ENCODE data around the gene OPRL1. TPM values are rescaled to one million over a fixed set of nuclear protein-coding genes. Genes with fewer than 3 reads are reported as not detected.
A peak's percentile ranks its signal among the peaks of the same experiment; 100 is the strongest.

OPRL1 gene
- total and polyA plus RNA-seq, 2 of the 8 experiments (the other 6 are each of a cell fraction or from before 2014, with no cell fraction given), result 0.63 to 0.98 TPM

DNA sequence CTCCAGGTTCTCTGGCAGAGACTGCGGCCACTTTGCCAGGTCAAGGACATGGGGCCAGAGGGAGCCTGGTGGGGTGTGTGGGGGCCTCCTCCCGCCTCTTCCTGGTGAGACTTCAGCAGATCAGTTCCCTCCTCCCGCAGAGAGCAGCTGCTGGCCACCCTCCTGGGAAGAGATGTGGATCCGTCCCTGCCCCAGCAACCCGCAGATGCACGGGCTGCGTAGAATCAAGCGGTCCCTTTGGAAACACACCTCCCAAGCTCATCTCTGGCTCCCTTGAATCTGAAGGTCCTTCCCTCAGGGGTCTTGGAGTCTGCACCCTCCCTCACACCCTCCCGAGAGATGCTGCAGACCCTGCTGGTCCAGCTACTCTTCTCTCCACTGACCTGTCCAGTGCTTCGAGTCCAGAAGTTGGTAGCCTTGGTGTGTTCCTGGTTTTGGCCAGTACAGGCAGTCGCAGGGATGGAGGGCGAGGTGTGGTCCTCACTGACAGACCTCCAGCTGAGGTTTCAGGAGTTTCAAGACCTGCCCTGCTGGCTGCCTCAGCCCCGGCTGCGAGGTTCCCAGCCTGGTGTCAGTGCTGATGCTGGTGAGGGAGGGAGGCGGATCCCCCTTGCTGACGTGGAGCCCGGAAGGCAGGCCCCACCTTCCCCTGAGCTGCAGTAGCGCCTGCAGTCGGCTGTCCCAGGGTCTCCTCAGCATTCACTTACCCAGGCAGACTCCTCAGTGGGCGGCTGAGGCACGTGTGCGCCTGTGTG, 27.3 kb downstream of the OPRL1 start, which contains the start of gene NPBWR2:
Gene NPBWR2, minus strand, starts transcription at position 585 of the 755 bp plus-strand sequence. CDS start 734 bp downstream, outside the sequence.
- POLR2A ChIA-PET (ENCODE audit: partially characterized antibody), result no interaction called here

More for the DNA sequence above, 27.3 kb downstream of the OPRL1 start, which contains the start of gene NPBWR2:
- 81% methylated on average over 22 of the region's 22 CpGs; no CpG with 5 or more reads in 1 of the 2 experiments for WGBS, 2 experiments (ENCODE audit: extremely low coverage in 1 of 2, insufficient coverage in 1 of 2, insufficient read length in 1 of 2, insufficient replicate concordance in 2 of 2, low coverage in 1 of 2, low lambda C conversion rate in 2 of 2, missing lambda C conversion rate in 1 of 2)
- H2BK120ac ChIP-seq (replicated peaks; ENCODE audit: low read depth, low read length), result no peak within 1 kb of the TSS
- H3K56ac ChIP-seq (replicated peaks; ENCODE audit: insufficient read length, low read depth, low read length), result no peak within 1 kb of the TSS
- H3K4me3 ChIP-seq (ENCODE audit: extremely low read depth in 1 of 4, insufficient read depth in 2 of 4, low read depth in 3 of 4, low read length in 4 of 4), result no peak within 1 kb of the TSS
- no peak within 1 kb of the TSS for H4K91ac ChIP-seq (replicated peaks; ENCODE audit: insufficient read length, low read length)
- no peak within 1 kb of the TSS for H2AK5ac ChIP-seq (ENCODE audit: low read depth, low read length)
- FAIRE-seq (no peak), DNase-seq (ENCODE audit: low read depth in 1 of 2, low spot score in 2 of 2) (peak in 1 of 2 experiments; percentile 44)
- H2BK5ac ChIP-seq (ENCODE audit: low read depth, low read length), result no peak within 1 kb of the TSS
- H2BK12ac ChIP-seq (ENCODE audit: low read depth, low read length), result no peak within 1 kb of the TSS
- H4K5ac ChIP-seq (ENCODE audit: insufficient read length, low read depth, low read length), result no peak within 1 kb of the TSS
- no peak within 1 kb of the TSS for H3K23ac ChIP-seq (ENCODE audit: insufficient read length)
- H2BK15ac ChIP-seq (ENCODE audit: low read length), result no peak within 1 kb of the TSS
- H3K79me1 ChIP-seq (ENCODE audit: low read depth, low read length), result no peaks in the 10 kb centered on the region; the same call in 1 of the 2 replicates
- H3K23me2 ChIP-seq (ENCODE audit: low read depth, low read length), result peaks cover 2% of the 10 kb centered on the region; the same call in 1 of the 2 replicates
- no peak within 1 kb of the TSS for H2AFZ ChIP-seq (ENCODE audit: low read length)
- H3K27ac ChIP-seq (ENCODE audit: low read depth, low read length), result no peak within 1 kb of the TSS; the same call in 1 of the 2 replicates
- CTCF ChIA-PET (ENCODE audit: partially characterized antibody), result interaction anchor here (0.8 to 6.4 kb wide), 2 partner anchors 13 to 15 kb away, joined by 4 to 59 read pairs; no protein-coding TSS in a partner anchor
- H3K4me1 ChIP-seq (replicated peaks in 1 of 4; ENCODE audit: control insufficient read depth in 3 of 4, insufficient read depth in 4 of 4, low read length in 3 of 4), result peaks cover 0 to 8% (median 3%) of the 10 kb centered on the region in 4 experiments; a peak in 3 of 7 replicates
- no peak within 1 kb of the TSS for H2BK20ac ChIP-seq (ENCODE audit: low read length)
- peaks cover 3 to 4% of the 10 kb centered on the region in 2 experiments for H4K20me1 ChIP-seq (replicated peaks in 1 of 2; ENCODE audit: control insufficient read depth in 1 of 2, insufficient read depth in 2 of 2, low read length in 2 of 2)
- H3K14ac ChIP-seq (ENCODE audit: insufficient read length), result no peak within 1 kb of the TSS
- no peak within 1 kb of the TSS for H3K4me2 ChIP-seq (ENCODE audit: insufficient read depth in 1 of 2, low read depth in 2 of 2, low read length in 2 of 2)
- no peak within 1 kb of the TSS for H4K8ac ChIP-seq (ENCODE audit: extremely low read depth, insufficient read depth, low read length)
- H3K4ac ChIP-seq (replicated peaks; ENCODE audit: insufficient read length, low read depth, low read length), result no peak within 1 kb of the TSS
- no peaks in the 10 kb centered on the region for H3K79me2 ChIP-seq (ENCODE audit: control insufficient read depth in 1 of 2, insufficient read depth in 2 of 2, low read length in 2 of 2)
- no peak within 1 kb of the TSS for H3K18ac ChIP-seq (ENCODE audit: extremely low read depth, low read length)
- TF ChIP-seq GABPA (IDR thresholded peaks at IDR 0.05; ENCODE audit: borderline replicate concordance, insufficient read depth, low read length) (0 out of 2 replicates have a peak, but pooled peaks have one; percentile 24), HDAC2 (IDR thresholded peaks at IDR 0.05; ENCODE audit: borderline replicate concordance in 1 of 2, low read depth in 2 of 2, low read length in 2 of 2) (no peak)
- no peaks in the 10 kb centered on the region for H3K36me3 ChIP-seq (ENCODE audit: control insufficient read depth in 2 of 4, insufficient read depth in 4 of 4, low read length in 3 of 4)
- no peak within 1 kb of the TSS for H3K9ac ChIP-seq (replicated peaks in 1 of 4; ENCODE audit: extremely low read depth in 1 of 4, low read depth in 3 of 4, low read length in 3 of 4)
- H3K27me3 ChIP-seq (replicated peaks in 1 of 4; ENCODE audit: control insufficient read depth in 3 of 4, extremely low read depth in 1 of 4, insufficient read depth in 3 of 4, low read length in 3 of 4), result peaks cover 2 to 10% (median 9%) of the 10 kb centered on the region in 4 experiments
- no peaks in the 10 kb centered on the region for H3K9me3 ChIP-seq (ENCODE audit: insufficient read depth in 2 of 2, low read depth in 1 of 2, low read length in 1 of 2)
